Testis (tissue), 3 donors: Measurements from ENCODE around the gene SARDH. TPM values are rescaled to one million over a fixed set of nuclear protein-coding genes. Genes with fewer than 3 reads are reported as not detected.

Experiments
- DNase-seq: peaks from one replicate; pipeline ENCODE4 v3.0.0-alpha.2; 2019
- H3K27ac ChIP-seq, 2 donors: fragments of 200-600 bp; sonication (generic); one replicate each; pipeline ENCODE4 v1.5.1; 2019
- H3K27me3 ChIP-seq: fragments of 200-600 bp; sonication (generic); one replicate; pipeline ENCODE4 v1.5.1; 2019
- H3K36me3 ChIP-seq: fragments of 200-600 bp; sonication (generic); one replicate; pipeline ENCODE4 v1.5.1; 2017; ENCODE audit warnings: low read depth; ENCODE audit errors: missing control alignments
- H3K4me1 ChIP-seq: fragments of 200-600 bp; sonication (generic); one replicate; pipeline ENCODE4 v1.5.1; 2019
- H3K4me3 ChIP-seq, 2 donors: fragments of 200-600 bp; sonication (generic); one replicate each; pipeline ENCODE4 v1.5.1; 2017 to 2019
- H3K9me3 ChIP-seq: fragments of 200-600 bp; sonication (generic); one replicate; pipeline ENCODE4 v1.5.1; 2017
- POLR2A ChIP-seq: fragments of 450-650 bp; IDR thresholded peaks from one replicate; pipeline ENCODE4 v1.6.1; 2017; ENCODE audit warnings: antibody characterized with exemption, mild to moderate bottlenecking, moderate library complexity
- WGBS, 2 donors: methylation state at CpG; one replicate each; pipeline ENCODE4 v1.1.5; 2018; 5-methylcytosine and 5-hydroxymethylcytosine counted together
- intact Hi-C: fragments of 100-400 bp; cut with DNase I; formaldehyde crosslinking; loops from one replicate; pipeline ENCODE4 v1.15.1; 2023; ENCODE audit warnings: low total_unique reads
- polyA plus RNA-seq: library from polyadenylated mRNA; stranded (reverse); fragments of 350-450 nt; fragmentation: Illumina TruSeq; extraction: RNeasy Lipid Tissue Mini Kit (QIAGEN cat#74804); gene quantifications from one replicate; pipeline ENCODE4 v1.2.3, GENCODE V29; 2014; ENCODE audit warnings: low read depth, low replicate concordance; ENCODE audit not compliant: insufficient read depth
- total RNA-seq, 2 donors: library from RNA; depleted of rRNA; stranded (reverse); fragments of >200 nt; gene quantifications; one replicate each; pipeline ENCODE4 v1.2.3, GENCODE V29; 2016
- TF ChIP-seq, protein P1 (sequence below), 3 experiments: fragments of 450-650 bp in 2 of 3; fragments of 200-600 bp in 1 of 3; sonication (generic) in 1 of 3; IDR thresholded peaks; one replicate each; pipeline ENCODE4 v1.5.1; 2016 to 2019; ENCODE audit warnings: antibody characterized with exemption in 3 of 3, mild to moderate bottlenecking in 2 of 3, moderate library complexity in 1 of 3

The SARDH gene
- total and polyA plus RNA-seq, 3 donors from 2014 or later: 2.6 to 7.2 (median 5.1) TPM

- Histone ChIP-seq H3K4me1 (peaks cover 20% of the 10 kb centered on the region), H3K27ac (no peak overlapping the region), H3K27me3 (no peaks in the 10 kb centered on the region), H3K4me3 (no peak overlapping the region), H3K9me3 (no peaks in the 10 kb centered on the region), H3K36me3 (no peaks in the 10 kb centered on the region)
- no peak for TF ChIP-seq POLR2A
- TF ChIP-seq, protein P1, sequence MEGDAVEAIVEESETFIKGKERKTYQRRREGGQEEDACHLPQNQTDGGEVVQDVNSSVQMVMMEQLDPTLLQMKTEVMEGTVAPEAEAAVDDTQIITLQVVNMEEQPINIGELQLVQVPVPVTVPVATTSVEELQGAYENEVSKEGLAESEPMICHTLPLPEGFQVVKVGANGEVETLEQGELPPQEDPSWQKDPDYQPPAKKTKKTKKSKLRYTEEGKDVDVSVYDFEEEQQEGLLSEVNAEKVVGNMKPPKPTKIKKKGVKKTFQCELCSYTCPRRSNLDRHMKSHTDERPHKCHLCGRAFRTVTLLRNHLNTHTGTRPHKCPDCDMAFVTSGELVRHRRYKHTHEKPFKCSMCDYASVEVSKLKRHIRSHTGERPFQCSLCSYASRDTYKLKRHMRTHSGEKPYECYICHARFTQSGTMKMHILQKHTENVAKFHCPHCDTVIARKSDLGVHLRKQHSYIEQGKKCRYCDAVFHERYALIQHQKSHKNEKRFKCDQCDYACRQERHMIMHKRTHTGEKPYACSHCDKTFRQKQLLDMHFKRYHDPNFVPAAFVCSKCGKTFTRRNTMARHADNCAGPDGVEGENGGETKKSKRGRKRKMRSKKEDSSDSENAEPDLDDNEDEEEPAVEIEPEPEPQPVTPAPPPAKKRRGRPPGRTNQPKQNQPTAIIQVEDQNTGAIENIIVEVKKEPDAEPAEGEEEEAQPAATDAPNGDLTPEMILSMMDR (IDR thresholded peaks at IDR 0.05): no peak
- WGBS, 2 donors: 82 to 87% methylated on average over 9 to 10 of the region's 10 CpGs
- DNase-seq: no peak
- intact Hi-C loops: no loop called here
Measured at GRCh38 chr9:133689151-133689763, 48.9 kb downstream of the SARDH start.

- Histone ChIP-seq H3K4me3 (no peak overlapping the region), H3K4me1 (peaks cover 16% of the 10 kb centered on the region), H3K27ac (no peak overlapping the region), H3K27me3 (no peaks in the 10 kb centered on the region), H3K36me3 (no peaks in the 10 kb centered on the region), H3K9me3 (no peaks in the 10 kb centered on the region)
- intact Hi-C loops: no loop called here
- no peak for DNase-seq
- WGBS, 2 donors: 83 to 85% methylated on average over 22 to 34 of the region's 34 CpGs
- TF ChIP-seq POLR2A: no peak
- TF ChIP-seq, protein P1 (IDR thresholded peaks at IDR 0.05): no peak
Measured at GRCh38 chr9:133687856-133688761, 50.0 kb downstream of the SARDH start.

GRCh38 chr9:133686642-133687575 lies 51.2 kb downstream of the SARDH start:
- DNase-seq: no peak
- Histone ChIP-seq H3K9me3 (no peaks in the 10 kb centered on the region), H3K4me3 (no peak overlapping the region), H3K36me3 (no peaks in the 10 kb centered on the region), H3K27ac (no peak overlapping the region), H3K4me1 (peaks cover 18% of the 10 kb centered on the region), H3K27me3 (no peaks in the 10 kb centered on the region)
- intact Hi-C loops: no loop called here
- no peak for TF ChIP-seq POLR2A
- TF ChIP-seq, protein P1 (IDR thresholded peaks at IDR 0.05): no peak
- WGBS, 2 donors: 75 to 90% methylated on average over 12 to 24 of the region's 24 CpGs

- no peak overlapping the region for H3K27ac ChIP-seq
- no peaks in the 10 kb centered on the region for H3K9me3 ChIP-seq
- TF ChIP-seq, protein P1 (IDR thresholded peaks at IDR 0.05): no peak
- TF ChIP-seq POLR2A: no peak
- no peak overlapping the region for H3K4me3 ChIP-seq
- intact Hi-C loops: no loop called here
- H3K36me3 ChIP-seq: no peaks in the 10 kb centered on the region
- H3K4me1 ChIP-seq: peaks cover 13% of the 10 kb centered on the region
- 92 to 94% methylated on average over 13 to 18 of the region's 18 CpGs for WGBS, 2 donors
- H3K27me3 ChIP-seq: no peaks in the 10 kb centered on the region
- no peak for DNase-seq
Measured at GRCh38 chr9:133685653-133686609, 52.2 kb downstream of the SARDH start.
